ENCODE data around the gene ZNF227. TPM values are rescaled to one million over a fixed set of nuclear protein-coding genes. Genes with fewer than 3 reads are reported as not detected.
"Not testable (repeated sequence)": the region's sequence is repeated elsewhere in the genome, so short reads cannot be mapped to it uniquely, and the experiment has no call there.

The ZNF227 gene
- total RNA-seq, 1 donor from 2014 or later: 15.8 TPM

DNA sequence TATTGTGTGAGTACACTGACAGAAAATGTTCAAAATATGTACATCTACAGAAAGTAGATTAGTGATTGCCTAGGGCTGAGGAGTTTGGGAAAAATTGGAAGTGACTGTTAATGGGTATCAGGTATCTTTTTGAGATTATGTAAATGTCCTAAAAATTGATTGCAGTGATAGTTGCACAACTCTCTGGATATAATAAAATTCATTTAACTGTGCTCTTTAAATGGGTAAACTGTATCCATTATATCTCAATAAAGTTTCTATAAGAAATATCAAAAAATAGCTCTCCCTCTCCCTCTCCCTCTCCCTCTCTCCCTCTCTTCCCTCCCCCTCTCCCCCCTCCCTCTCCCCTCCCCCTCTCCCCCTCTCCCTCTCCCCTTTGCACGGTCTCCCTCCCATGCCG, 9.4 kb upstream of the ZNF227 start:
- no peaks in the 10 kb centered on the region for H3K27me3 ChIP-seq (ENCODE audit: control insufficient read depth, insufficient read depth, low read length)
- FAIRE-seq: peak; percentile 43
- no peak overlapping the region for H3K4me3 ChIP-seq (ENCODE audit: low read depth, low read length)
- DNase-seq (ENCODE audit: low read depth): no peak
- TF ChIP-seq, protein P1, sequence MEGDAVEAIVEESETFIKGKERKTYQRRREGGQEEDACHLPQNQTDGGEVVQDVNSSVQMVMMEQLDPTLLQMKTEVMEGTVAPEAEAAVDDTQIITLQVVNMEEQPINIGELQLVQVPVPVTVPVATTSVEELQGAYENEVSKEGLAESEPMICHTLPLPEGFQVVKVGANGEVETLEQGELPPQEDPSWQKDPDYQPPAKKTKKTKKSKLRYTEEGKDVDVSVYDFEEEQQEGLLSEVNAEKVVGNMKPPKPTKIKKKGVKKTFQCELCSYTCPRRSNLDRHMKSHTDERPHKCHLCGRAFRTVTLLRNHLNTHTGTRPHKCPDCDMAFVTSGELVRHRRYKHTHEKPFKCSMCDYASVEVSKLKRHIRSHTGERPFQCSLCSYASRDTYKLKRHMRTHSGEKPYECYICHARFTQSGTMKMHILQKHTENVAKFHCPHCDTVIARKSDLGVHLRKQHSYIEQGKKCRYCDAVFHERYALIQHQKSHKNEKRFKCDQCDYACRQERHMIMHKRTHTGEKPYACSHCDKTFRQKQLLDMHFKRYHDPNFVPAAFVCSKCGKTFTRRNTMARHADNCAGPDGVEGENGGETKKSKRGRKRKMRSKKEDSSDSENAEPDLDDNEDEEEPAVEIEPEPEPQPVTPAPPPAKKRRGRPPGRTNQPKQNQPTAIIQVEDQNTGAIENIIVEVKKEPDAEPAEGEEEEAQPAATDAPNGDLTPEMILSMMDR (IDR thresholded peaks at IDR 0.05; ENCODE audit: insufficient read depth, low read length, severe bottlenecking): no peak
- H3K36me3 ChIP-seq (ENCODE audit: control insufficient read depth, insufficient read depth, low read length): no peaks in the 10 kb centered on the region

DNA sequence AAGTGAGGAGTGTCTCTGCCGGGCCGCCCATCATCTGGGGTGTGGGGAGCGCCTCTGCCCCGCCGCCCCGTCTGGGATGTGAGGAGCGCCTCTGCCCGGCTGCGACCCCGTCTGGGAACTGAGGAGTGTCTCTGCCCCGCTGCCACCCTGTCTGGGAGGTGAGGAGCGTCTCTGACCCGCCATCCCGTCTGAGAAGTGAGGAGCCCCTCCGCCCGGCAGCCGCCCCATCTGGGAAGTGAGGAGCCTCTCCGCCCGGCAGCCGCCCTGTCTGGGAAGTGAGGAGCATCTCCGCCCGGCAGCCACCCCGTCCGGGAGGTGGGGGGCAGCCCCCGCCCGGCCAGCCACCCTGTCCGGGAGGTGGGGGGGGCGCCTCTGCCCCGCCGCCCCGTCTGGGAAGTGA, 8.5 kb upstream of the ZNF227 start:
- not testable (repeated sequence) for H3K27me3 ChIP-seq (ENCODE audit: control insufficient read depth, insufficient read depth, low read length); DNase-seq (ENCODE audit: low read depth); H3K4me3 ChIP-seq (ENCODE audit: low read depth, low read length); FAIRE-seq; H3K36me3 ChIP-seq (ENCODE audit: control insufficient read depth, insufficient read depth, low read length)

DNA sequence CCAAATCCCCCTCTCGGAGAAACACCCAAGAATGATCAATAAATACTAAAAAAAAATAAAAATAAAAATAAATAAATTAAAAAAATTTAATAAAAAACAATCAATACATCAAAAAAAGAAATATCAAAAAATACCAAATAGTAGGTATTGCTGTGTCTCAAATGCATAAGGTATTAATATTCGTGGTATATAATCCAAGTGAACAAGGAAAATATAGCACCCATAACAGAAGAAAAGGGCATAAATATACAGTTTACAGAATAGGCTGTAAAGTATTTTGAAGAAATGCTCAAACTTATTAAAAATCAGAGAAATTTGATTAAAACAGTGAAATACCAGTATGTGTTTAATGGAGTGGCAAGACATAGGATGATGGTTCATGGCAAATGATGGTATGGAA, 7.6 kb upstream of the ZNF227 start:
- Histone ChIP-seq H3K4me3 (ENCODE audit: low read depth, low read length) (no peak overlapping the region), H3K36me3 (ENCODE audit: control insufficient read depth, insufficient read depth, low read length) (no peaks in the 10 kb centered on the region), H3K27me3 (ENCODE audit: control insufficient read depth, insufficient read depth, low read length) (no peaks in the 10 kb centered on the region)
- FAIRE-seq: no peak
- no peak for DNase-seq (ENCODE audit: low read depth)
- TF ChIP-seq, protein P1 (IDR thresholded peaks at IDR 0.05; ENCODE audit: insufficient read depth, low read length, severe bottlenecking): no peak

DNA sequence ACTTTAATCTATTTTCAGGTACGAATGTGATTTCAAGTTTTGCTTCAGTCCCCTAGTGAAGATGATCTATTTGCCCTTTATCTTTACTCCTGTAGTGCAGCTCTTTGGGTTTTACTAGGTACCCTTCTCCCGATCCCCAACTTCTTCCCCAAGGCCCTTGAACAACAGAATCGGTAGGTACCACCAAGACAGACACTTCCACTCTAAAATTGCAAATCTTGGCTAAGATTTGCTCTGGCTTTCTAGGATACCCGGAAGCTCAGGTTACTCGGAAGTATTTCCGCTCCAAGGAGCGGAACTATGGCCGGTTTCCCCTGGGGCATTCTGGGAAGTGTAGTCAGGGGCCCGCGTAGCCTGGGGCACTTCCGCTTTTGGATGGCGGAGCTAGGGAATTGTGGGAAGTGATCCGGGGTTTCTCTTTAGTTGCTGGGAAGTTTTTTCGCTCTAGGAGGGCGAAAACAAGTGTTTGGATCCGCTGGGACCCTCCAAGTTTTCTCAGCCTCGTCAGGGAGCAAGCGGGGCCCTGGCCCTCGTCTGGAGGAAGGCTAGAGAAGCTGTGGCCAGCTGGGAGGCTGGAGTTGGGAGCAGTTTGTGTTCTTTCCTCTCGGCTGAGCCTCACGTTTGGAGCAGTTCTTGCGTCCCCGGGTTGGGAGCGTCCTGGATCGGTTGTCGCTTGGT, 5.1 kb upstream of the ZNF227 start:
- Histone ChIP-seq H3K27me3 (ENCODE audit: control insufficient read depth, insufficient read depth, low read length) (no peaks in the 10 kb centered on the region), H3K4me3 (ENCODE audit: low read depth, low read length) (peak overlapping the region; percentile 60), H3K36me3 (ENCODE audit: control insufficient read depth, insufficient read depth, low read length) (no peaks in the 10 kb centered on the region)
- FAIRE-seq (no peak), DNase-seq (ENCODE audit: low read depth) (peak; percentile 75)
- TF ChIP-seq, protein P1 (IDR thresholded peaks at IDR 0.05; ENCODE audit: insufficient read depth, low read length, severe bottlenecking): no peak

DNA sequence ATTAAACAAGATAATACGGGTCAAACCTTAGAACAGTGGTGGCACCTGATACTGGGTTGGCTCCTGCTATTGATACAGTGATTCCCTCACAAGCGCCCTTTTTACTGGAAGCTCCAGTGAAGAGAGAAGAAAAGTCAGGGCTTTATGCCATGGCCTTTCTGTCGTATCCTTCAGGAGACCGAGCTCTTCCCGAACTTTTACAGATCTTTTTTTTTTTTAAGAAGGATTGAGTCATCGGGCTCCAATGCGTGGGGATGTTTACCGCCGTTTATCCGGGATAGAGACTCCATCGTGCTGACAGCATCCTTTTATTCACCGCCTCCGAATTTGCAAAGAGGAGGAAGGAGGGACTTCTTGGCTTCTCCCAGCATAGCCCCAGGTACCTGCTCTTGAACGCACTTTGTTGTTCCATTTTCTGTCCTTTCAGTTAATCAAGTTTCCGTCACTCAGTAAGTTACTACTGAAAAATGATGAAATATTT, 574 bp downstream of the ZNF227 start:
- no peaks in the 10 kb centered on the region for H3K27me3 ChIP-seq (ENCODE audit: control insufficient read depth, insufficient read depth, low read length)
- H3K4me3 ChIP-seq (ENCODE audit: low read depth, low read length): peak overlapping the region; percentile 83
- TF ChIP-seq, protein P1 (IDR thresholded peaks at IDR 0.05; ENCODE audit: insufficient read depth, low read length, severe bottlenecking): no peak
- H3K36me3 ChIP-seq (ENCODE audit: control insufficient read depth, insufficient read depth, low read length): peaks cover 7% of the 10 kb centered on the region
- DNase-seq (ENCODE audit: low read depth) (peak; percentile 31), FAIRE-seq (no peak)

DNA sequence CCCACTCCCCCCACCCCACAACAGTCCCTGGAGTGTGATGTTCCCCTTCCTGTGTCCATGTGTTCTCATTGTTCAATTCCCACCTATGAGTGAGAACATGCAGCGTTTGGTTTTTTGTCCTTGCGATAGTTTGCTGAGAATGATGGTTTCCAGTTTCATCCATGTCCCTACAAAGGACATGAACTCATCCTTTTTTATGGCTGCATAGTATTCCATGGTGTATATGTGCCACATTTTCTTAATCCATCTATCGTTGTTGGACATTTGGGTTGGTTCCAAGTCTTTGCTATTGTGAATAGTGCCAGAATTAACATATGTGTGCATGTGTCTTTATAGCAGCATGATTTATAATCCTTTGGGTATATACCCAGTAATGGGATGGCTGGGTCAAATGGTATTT, 7.6 kb downstream of the ZNF227 start:
- not testable (repeated sequence) for H3K4me3 ChIP-seq (ENCODE audit: low read depth, low read length); H3K27me3 ChIP-seq (ENCODE audit: control insufficient read depth, insufficient read depth, low read length); FAIRE-seq

DNA sequence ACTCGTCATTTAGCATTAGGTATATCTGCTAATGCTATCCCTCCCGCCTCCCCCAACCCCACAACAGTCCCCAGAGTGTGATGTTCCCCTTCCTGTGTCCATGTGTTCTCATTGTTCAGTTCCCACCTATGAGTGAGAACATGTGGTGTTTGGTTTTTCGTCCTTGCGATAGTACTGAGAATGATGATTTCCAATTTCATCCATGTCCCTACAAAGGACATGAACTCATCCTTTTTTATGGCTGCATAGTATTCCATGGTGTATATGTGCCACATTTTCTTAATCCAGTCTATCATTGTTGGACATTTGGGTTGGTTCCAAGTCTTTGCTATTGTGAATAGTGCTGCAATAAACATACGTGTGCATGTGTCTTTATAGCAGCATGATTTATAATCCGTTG, 8.4 kb downstream of the ZNF227 start:
- not testable (repeated sequence) for H3K27me3 ChIP-seq (ENCODE audit: control insufficient read depth, insufficient read depth, low read length); DNase-seq (ENCODE audit: low read depth); H3K36me3 ChIP-seq (ENCODE audit: control insufficient read depth, insufficient read depth, low read length); FAIRE-seq; H3K4me3 ChIP-seq (ENCODE audit: low read depth, low read length)

More for the DNA sequence above, 7.6 kb downstream of the ZNF227 start:
- DNase-seq (ENCODE audit: low read depth); H3K36me3 ChIP-seq (ENCODE audit: control insufficient read depth, insufficient read depth, low read length): not testable (repeated sequence)

DNA sequence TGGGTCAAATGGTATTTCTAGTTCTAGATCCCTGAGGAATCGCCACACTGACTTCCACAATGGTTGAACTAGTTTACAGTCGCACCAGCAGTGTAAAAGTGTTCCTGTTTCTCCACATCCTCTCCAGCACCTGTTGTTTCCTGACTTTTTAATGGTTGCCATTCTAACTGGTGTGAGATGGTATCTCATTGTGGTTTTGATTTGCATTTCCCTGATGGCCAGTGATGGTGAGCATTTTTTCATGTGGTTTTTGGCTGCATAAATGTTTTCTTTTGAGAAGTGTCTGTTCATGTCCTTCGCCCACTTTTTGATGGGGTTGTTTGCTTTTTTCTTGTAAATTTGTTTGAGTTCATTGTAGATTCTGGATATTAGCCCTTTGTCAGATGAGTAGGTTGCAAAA, 9.0 kb downstream of the ZNF227 start:
- not testable (repeated sequence) for DNase-seq (ENCODE audit: low read depth); H3K27me3 ChIP-seq (ENCODE audit: control insufficient read depth, insufficient read depth, low read length); H3K4me3 ChIP-seq (ENCODE audit: low read depth, low read length); FAIRE-seq; H3K36me3 ChIP-seq (ENCODE audit: control insufficient read depth, insufficient read depth, low read length)

Data from bronchial epithelial cell (primary cell).